Keratinocyte (primary cell): ENCODE measurements around the gene HNRNPLL.

Experiments used
- CTCF ChIP-seq, 3 experiments: IDR thresholded peaks in 1 of 3; conservative IDR thresholded peaks in 1 of 3; optimal IDR thresholded peaks in 1 of 3; 2 replicates in 2 of 3; 3 replicates in 1 of 3; pipeline versions ENCODE3 to v1.5.1; 2011; ENCODE audit warnings: low read length in 3 of 3, mild to moderate bottlenecking in 3 of 3, moderate library complexity in 2 of 3, control low read depth in 1 of 3, inconsistent platforms in 1 of 3; ENCODE audit not compliant: insufficient read depth in 2 of 3; ENCODE audit errors: extremely low read depth in 1 of 3
- EZH2 ChIP-seq: IDR thresholded peaks from one replicate; pipeline ENCODE4 v1.6.1; 2012; ENCODE audit warnings: inconsistent platforms, mild to moderate bottlenecking, low read length, moderate library complexity

GRCh38 chr2:38600921-38601455 is 1.7 kb downstream of the HNRNPLL start:
- TF ChIP-seq CTCF (optimal IDR thresholded peaks at IDR 0.05 in 1 of 3, IDR thresholded peaks at IDR 0.05 in 1 of 3, conservative IDR thresholded peaks at IDR 0.05 in 1 of 3; ENCODE audit: extremely low read depth in 1 of 3, insufficient read depth in 2 of 3, low read length in 3 of 3) (no peak), EZH2 (no peak)
